SK-N-SH treated with all-trans-retinoic acid at 6 μM for 48 hours (cell line): ENCODE results near the gene CTH.
"Not testable (repeated sequence)": the region's sequence is repeated elsewhere in the genome, so short reads cannot be mapped to it uniquely, and the experiment has no call there.

Experiments used
- ATAC-seq: fragments of 200-7000 bp; cut with Tn5 transposase; 3 replicates; pipeline ENCODE4 v1.9.1; 2020; ENCODE audit warnings: mild to moderate bottlenecking, moderate library complexity
- ARNTL ChIP-seq: fragments of 450-650 bp; formaldehyde crosslinking; IDR thresholded peaks from 2 replicates; pipeline ENCODE4 v1.5.0; 2020; ENCODE audit warnings: low read depth, mild to moderate bottlenecking, moderate library complexity, borderline replicate concordance
- BACH2 ChIP-seq: fragments of 250-450 bp; sonication (Bioruptor Pico); IDR thresholded peaks from 2 replicates; pipeline ENCODE4 v1.9.0; 2021; ENCODE audit warnings: mild to moderate bottlenecking, borderline replicate concordance
- CSRNP3 ChIP-seq: fragments of 250-450 bp; sonication (Bioruptor Pico); IDR thresholded peaks from 2 replicates; pipeline ENCODE4 v1.5.1; 2021; ENCODE audit warnings: mild to moderate bottlenecking, moderate library complexity
- ESRRG ChIP-seq: fragments of 250-450 bp; sonication (Bioruptor Pico); IDR thresholded peaks from 2 replicates; pipeline ENCODE4 v1.6.1; 2021; ENCODE audit warnings: mild to moderate bottlenecking
- GLIS3 ChIP-seq: fragments of 250-450 bp; sonication (Bioruptor Pico); IDR thresholded peaks from 2 replicates; pipeline ENCODE4 v1.5.0; 2020; ENCODE audit warnings: mild to moderate bottlenecking, moderate library complexity
- ISL1 ChIP-seq: fragments of 250-450 bp; sonication (Bioruptor Pico); IDR thresholded peaks from 2 replicates; pipeline ENCODE4 v2.1.2; 2022; ENCODE audit warnings: mild to moderate bottlenecking, moderate library complexity
- OSR1 ChIP-seq: fragments of 250-450 bp; sonication (Bioruptor Pico); IDR thresholded peaks from 2 replicates; pipeline ENCODE4 v1.8.0; 2022; ENCODE audit warnings: moderate library complexity, mild to moderate bottlenecking, inconsistent platforms
- PPARA ChIP-seq: fragments of 250-450 bp; sonication (Bioruptor Pico); IDR thresholded peaks from 2 replicates; pipeline ENCODE4 v1.5.0; 2020; ENCODE audit warnings: mild to moderate bottlenecking, borderline replicate concordance
- RARB ChIP-seq: fragments of 250-450 bp; sonication (Bioruptor Pico); IDR thresholded peaks from 2 replicates; pipeline ENCODE4 v1.8.0; 2021; ENCODE audit warnings: mild to moderate bottlenecking, moderate library complexity
- SNAI2 ChIP-seq: fragments of 250-450 bp; sonication (Bioruptor Pico); IDR thresholded peaks from 2 replicates; pipeline ENCODE4 v1.5.0; 2020; ENCODE audit warnings: mild to moderate bottlenecking, moderate library complexity
- TOX ChIP-seq: fragments of 250-450 bp; sonication (Bioruptor Pico); IDR thresholded peaks from 2 replicates; pipeline ENCODE4 v1.8.0; 2021; ENCODE audit warnings: mild to moderate bottlenecking, moderate library complexity, borderline replicate concordance
- ZC3H10 ChIP-seq: fragments of 250-450 bp; sonication (Bioruptor Pico); IDR thresholded peaks from 2 replicates; pipeline ENCODE4 v1.5.1; 2021; ENCODE audit warnings: mild to moderate bottlenecking, moderate library complexity
- ZNF565 ChIP-seq: fragments of 450-650 bp; formaldehyde crosslinking; conservative IDR thresholded peaks from 2 replicates; pipeline ENCODE4 v1.5.0; 2020; ENCODE audit warnings: low read depth, mild to moderate bottlenecking, moderate library complexity
- ZNF70 ChIP-seq: fragments of 450-650 bp; formaldehyde crosslinking; IDR thresholded peaks from 2 replicates; pipeline ENCODE4 v1.5.0; 2020; ENCODE audit warnings: mild to moderate bottlenecking, moderate library complexity
- ZNF8 ChIP-seq: fragments of 450-650 bp; formaldehyde crosslinking; IDR thresholded peaks from 2 replicates; pipeline ENCODE4 v1.5.0; 2020; ENCODE audit warnings: mild to moderate bottlenecking, moderate library complexity
- TF ChIP-seq, protein P1 (sequence below): fragments of 250-450 bp; sonication (Bioruptor Pico); IDR thresholded peaks from 2 replicates; pipeline ENCODE4 v1.5.0; 2020; ENCODE audit warnings: mild to moderate bottlenecking, moderate library complexity
- TF ChIP-seq, protein P2 (sequence below): fragments of 250-450 bp; sonication (Bioruptor Pico); IDR thresholded peaks from 2 replicates; pipeline ENCODE4 v1.8.0; 2020; ENCODE audit warnings: mild to moderate bottlenecking, moderate library complexity, borderline replicate concordance

The CTH gene

GRCh38 chr1:70410604-70411359 is at the start of gene CTH:
Gene CTH, plus strand, starts transcription at chr1:70411268. Its CDS starts 148 bp downstream, at chr1:70411416.
- peak; percentile 99 for ATAC-seq
- TF ChIP-seq, protein P1, sequence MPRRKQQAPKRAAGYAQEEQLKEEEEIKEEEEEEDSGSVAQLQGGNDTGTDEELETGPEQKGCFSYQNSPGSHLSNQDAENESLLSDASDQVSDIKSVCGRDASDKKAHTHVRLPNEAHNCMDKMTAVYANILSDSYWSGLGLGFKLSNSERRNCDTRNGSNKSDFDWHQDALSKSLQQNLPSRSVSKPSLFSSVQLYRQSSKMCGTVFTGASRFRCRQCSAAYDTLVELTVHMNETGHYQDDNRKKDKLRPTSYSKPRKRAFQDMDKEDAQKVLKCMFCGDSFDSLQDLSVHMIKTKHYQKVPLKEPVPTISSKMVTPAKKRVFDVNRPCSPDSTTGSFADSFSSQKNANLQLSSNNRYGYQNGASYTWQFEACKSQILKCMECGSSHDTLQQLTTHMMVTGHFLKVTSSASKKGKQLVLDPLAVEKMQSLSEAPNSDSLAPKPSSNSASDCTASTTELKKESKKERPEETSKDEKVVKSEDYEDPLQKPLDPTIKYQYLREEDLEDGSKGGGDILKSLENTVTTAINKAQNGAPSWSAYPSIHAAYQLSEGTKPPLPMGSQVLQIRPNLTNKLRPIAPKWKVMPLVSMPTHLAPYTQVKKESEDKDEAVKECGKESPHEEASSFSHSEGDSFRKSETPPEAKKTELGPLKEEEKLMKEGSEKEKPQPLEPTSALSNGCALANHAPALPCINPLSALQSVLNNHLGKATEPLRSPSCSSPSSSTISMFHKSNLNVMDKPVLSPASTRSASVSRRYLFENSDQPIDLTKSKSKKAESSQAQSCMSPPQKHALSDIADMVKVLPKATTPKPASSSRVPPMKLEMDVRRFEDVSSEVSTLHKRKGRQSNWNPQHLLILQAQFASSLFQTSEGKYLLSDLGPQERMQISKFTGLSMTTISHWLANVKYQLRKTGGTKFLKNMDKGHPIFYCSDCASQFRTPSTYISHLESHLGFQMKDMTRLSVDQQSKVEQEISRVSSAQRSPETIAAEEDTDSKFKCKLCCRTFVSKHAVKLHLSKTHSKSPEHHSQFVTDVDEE (CRISPR knock-in tag): peak; percentile 58
- no peak for TF ChIP-seq GLIS3 (CRISPR knock-in tag)

GRCh38 chr1:70361727-70362398 is 49.2 kb upstream of the CTH start:
- TF ChIP-seq OSR1 (no peak), ZNF70 (CRISPR knock-in tag) (no peak), GLIS3 (CRISPR knock-in tag) (no peak), ESRRG (CRISPR knock-in tag) (no peak), ISL1 (CRISPR knock-in tag) (no peak), CSRNP3 (CRISPR knock-in tag) (no peak), PPARA (no peak), TOX (no peak), ZC3H10 (no peak)
- peak; percentile 40; the same call in 2 of the 3 replicates for ATAC-seq

- TF ChIP-seq ZNF565 (CRISPR knock-in tag) (no peak), CSRNP3 (CRISPR knock-in tag) (no peak), TOX (no peak), RARB (no peak), GLIS3 (CRISPR knock-in tag) (no peak), BACH2 (CRISPR knock-in tag) (no peak), SNAI2 (CRISPR knock-in tag) (no peak), ZNF8 (no peak), ESRRG (CRISPR knock-in tag) (no peak), ARNTL (CRISPR knock-in tag) (no peak)
- TF ChIP-seq, protein P1 (CRISPR knock-in tag): no peak
- TF ChIP-seq, protein P2, sequence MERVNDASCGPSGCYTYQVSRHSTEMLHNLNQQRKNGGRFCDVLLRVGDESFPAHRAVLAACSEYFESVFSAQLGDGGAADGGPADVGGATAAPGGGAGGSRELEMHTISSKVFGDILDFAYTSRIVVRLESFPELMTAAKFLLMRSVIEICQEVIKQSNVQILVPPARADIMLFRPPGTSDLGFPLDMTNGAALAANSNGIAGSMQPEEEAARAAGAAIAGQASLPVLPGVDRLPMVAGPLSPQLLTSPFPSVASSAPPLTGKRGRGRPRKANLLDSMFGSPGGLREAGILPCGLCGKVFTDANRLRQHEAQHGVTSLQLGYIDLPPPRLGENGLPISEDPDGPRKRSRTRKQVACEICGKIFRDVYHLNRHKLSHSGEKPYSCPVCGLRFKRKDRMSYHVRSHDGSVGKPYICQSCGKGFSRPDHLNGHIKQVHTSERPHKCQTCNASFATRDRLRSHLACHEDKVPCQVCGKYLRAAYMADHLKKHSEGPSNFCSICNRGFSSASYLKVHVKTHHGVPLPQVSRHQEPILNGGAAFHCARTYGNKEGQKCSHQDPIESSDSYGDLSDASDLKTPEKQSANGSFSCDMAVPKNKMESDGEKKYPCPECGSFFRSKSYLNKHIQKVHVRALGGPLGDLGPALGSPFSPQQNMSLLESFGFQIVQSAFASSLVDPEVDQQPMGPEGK (CRISPR knock-in tag): no peak
- no peak for ATAC-seq
Observed at GRCh38 chr1:70364439-70364838, 46.6 kb upstream of the CTH start.

DNA sequence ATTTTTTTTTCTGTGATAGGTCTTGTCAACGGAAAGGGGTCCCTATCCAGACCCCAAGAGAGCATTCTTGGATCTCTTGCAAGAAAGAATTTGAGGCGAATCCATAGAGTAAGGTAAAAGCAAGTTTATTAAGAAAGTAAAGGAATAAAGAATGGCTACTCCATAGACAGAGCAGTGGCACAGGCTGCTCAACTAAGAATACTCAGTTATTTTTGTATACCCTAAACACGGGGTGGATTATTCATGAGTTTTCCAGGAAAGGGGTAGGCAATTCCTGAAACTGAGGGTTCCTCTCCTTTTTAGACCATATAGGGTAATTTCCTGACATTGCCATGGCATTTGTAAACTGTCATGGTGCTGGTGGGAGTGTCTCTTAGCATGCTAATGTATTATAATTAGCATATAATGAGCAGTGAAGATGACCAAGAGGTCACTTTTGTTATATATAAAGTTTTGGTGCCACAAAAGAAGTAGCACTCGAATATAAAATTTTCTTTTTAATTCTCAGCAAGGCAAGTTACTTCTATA is 44.6 kb upstream of the CTH start:
- not testable (repeated sequence) for ATAC-seq

- ATAC-seq: not testable (repeated sequence)
Observed at GRCh38 chr1:70366997-70367396, 44.1 kb upstream of the CTH start.

GRCh38 chr1:70367397-70367796 is 43.7 kb upstream of the CTH start:
- not testable (repeated sequence) for ATAC-seq

- ATAC-seq: not testable (repeated sequence)
Observed at GRCh38 chr1:70371586-70371985, 39.5 kb upstream of the CTH start.
